Activated naive CD4-positive, alpha-beta T cell (primary cell): ENCODE results near the gene EFNB3.

Experiments used
- DNase-seq, 4 experiments: peaks; one replicate each; lab custom pipeline; 2025; lab: John Stamatoyannopoulos, UW

EFNB3 gene

GRCh38 chr17:7717756-7718350, 12.9 kb downstream of the EFNB3 start:
- DNase-seq = no peak

- no peak for DNase-seq
Measured at GRCh38 chr17:7719661-7720060, 14.7 kb downstream of the EFNB3 start.

GRCh38 chr17:7720125-7720524, 15.1 kb downstream of the EFNB3 start:
- DNase-seq = no peak

GRCh38 chr17:7721612-7722011, 16.6 kb downstream of the EFNB3 start:
- no peak for DNase-seq

GRCh38 chr17:7727886-7728285, 22.9 kb downstream of the EFNB3 start:
- no peak for DNase-seq

GRCh38 chr17:7729816-7730215, 24.8 kb downstream of the EFNB3 start:
- no peak for DNase-seq

- DNase-seq = no peak
Measured at GRCh38 chr17:7732981-7733539, 28.1 kb downstream of the EFNB3 start.

- DNase-seq = no peak
Measured at GRCh38 chr17:7737601-7738000, 32.6 kb downstream of the EFNB3 start.

GRCh38 chr17:7739746-7740145, 34.7 kb downstream of the EFNB3 start:
- DNase-seq = no peak

GRCh38 chr17:7740481-7741001, 35.5 kb downstream of the EFNB3 start:
- no peak for DNase-seq

GRCh38 chr17:7742729-7743128, 37.7 kb downstream of the EFNB3 start:
- no peak for DNase-seq

GRCh38 chr17:7744416-7744815, 39.4 kb downstream of the EFNB3 start:
- DNase-seq = no peak

- no peak for DNase-seq
Measured at GRCh38 chr17:7745748-7746470, 40.9 kb downstream of the EFNB3 start.

GRCh38 chr17:7747635-7748071, 42.7 kb downstream of the EFNB3 start:
- DNase-seq = no peak

GRCh38 chr17:7748076-7748775, 43.2 kb downstream of the EFNB3 start:
- DNase-seq = no peak

- no peak for DNase-seq
Measured at GRCh38 chr17:7750321-7750821, 45.4 kb downstream of the EFNB3 start.

GRCh38 chr17:7754656-7755055, 49.7 kb downstream of the EFNB3 start:
- DNase-seq = no peak

GRCh38 chr17:7755095-7755890, 50.3 kb downstream of the EFNB3 start:
- DNase-seq = no peak

GRCh38 chr17:7756968-7757367, 52.0 kb downstream of the EFNB3 start:
- DNase-seq = no peak
